Transverse colon (tissue), 4 donors: ENCODE results near the gene ATRIP.
"Not testable (repeated sequence)": the region's sequence is repeated elsewhere in the genome, so short reads cannot be mapped to it uniquely, and the experiment has no call there.

Source experiments
- POLR2A ChIP-seq: fragments of 450-650 bp; IDR thresholded peaks from one replicate; pipeline ENCODE4 v1.6.1; 2016; ENCODE audit warnings: antibody characterized with exemption, mild to moderate bottlenecking, moderate library complexity
- POLR2AphosphoS5 ChIP-seq, 3 donors: sonication (generic); formaldehyde crosslinking; IDR thresholded peaks; one replicate each; pipeline ENCODE4 v1.6.1; 2016; ENCODE audit warnings: antibody characterized with exemption in 3 of 3
- TF ChIP-seq, protein P1 (sequence below), 5 experiments: fragments of 200-600 bp in 3 of 5; fragments of 450-650 bp in 2 of 5; sonication (generic) in 3 of 5; IDR thresholded peaks; 1 replicate in 2 of 5; 2 replicates in 3 of 5; pipeline ENCODE4 v1.5.1; 2016 to 2017; ENCODE audit warnings: antibody characterized with exemption in 5 of 5, inconsistent platforms in 3 of 5, mild to moderate bottlenecking in 2 of 5, moderate library complexity in 1 of 5

DNA sequence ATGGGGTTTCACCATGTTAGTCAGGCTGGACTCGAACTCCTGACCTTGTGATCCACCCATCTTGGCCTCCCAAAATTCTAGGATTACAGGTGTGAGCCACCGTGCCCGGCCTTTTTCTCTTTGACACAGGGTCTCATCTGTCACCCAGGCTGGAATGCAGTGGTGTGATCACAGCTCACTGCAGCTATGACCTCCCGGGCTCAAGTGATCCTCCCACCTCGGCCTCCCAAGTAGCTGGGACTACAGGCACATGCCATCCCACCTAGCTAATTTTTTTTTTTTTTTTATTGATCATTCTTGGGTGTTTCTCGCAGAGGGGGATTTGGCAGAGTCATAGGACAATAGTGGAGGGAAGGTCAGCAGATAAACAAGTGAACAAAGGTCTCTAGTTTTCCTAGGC lies 36.3 kb downstream of the ATRIP start:
- TF ChIP-seq, protein P1, sequence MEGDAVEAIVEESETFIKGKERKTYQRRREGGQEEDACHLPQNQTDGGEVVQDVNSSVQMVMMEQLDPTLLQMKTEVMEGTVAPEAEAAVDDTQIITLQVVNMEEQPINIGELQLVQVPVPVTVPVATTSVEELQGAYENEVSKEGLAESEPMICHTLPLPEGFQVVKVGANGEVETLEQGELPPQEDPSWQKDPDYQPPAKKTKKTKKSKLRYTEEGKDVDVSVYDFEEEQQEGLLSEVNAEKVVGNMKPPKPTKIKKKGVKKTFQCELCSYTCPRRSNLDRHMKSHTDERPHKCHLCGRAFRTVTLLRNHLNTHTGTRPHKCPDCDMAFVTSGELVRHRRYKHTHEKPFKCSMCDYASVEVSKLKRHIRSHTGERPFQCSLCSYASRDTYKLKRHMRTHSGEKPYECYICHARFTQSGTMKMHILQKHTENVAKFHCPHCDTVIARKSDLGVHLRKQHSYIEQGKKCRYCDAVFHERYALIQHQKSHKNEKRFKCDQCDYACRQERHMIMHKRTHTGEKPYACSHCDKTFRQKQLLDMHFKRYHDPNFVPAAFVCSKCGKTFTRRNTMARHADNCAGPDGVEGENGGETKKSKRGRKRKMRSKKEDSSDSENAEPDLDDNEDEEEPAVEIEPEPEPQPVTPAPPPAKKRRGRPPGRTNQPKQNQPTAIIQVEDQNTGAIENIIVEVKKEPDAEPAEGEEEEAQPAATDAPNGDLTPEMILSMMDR (IDR thresholded peaks at IDR 0.05): not testable (repeated sequence)
- not testable (repeated sequence) for TF ChIP-seq POLR2A; POLR2AphosphoS5 (IDR thresholded peaks at IDR 0.05)
